ENCODE measurements around the gene RTN1.

Gene RTN1

GRCh38 chr14:59826150-59826549 lies 44.4 kb downstream of the RTN1 start:
- TF ChIP-seq CTCF (IDR thresholded peaks at IDR 0.05; ENCODE audit: borderline replicate concordance, insufficient read depth, low read depth, low read length) = no peak
- no peak overlapping the region for H3K4me3 ChIP-seq (ENCODE audit: low read depth, low read length)

DNA sequence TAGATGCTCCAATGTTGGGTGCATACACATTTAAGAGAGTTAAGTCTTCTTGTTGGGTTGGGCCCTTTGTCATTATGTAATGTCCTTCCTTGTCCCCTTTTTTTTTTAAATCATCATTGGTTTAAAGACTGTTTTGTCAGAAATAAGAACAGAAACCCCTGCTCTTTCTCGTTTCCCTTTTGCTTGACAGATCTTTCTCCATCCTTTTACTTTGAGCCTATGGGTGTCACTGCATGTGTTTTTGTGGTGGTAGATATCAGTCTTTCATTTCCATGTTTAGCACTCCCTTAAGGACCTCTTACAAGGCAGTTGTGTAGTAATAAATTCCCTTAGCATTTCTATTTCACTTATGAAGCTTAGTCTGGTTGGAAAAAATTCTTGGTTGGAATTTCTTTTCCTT lies 47.4 kb downstream of the RTN1 start:
- TF ChIP-seq CTCF (IDR thresholded peaks at IDR 0.05; ENCODE audit: borderline replicate concordance, insufficient read depth, low read depth, low read length) = no peak
- no peak overlapping the region for H3K4me3 ChIP-seq (ENCODE audit: low read depth, low read length)

DNA sequence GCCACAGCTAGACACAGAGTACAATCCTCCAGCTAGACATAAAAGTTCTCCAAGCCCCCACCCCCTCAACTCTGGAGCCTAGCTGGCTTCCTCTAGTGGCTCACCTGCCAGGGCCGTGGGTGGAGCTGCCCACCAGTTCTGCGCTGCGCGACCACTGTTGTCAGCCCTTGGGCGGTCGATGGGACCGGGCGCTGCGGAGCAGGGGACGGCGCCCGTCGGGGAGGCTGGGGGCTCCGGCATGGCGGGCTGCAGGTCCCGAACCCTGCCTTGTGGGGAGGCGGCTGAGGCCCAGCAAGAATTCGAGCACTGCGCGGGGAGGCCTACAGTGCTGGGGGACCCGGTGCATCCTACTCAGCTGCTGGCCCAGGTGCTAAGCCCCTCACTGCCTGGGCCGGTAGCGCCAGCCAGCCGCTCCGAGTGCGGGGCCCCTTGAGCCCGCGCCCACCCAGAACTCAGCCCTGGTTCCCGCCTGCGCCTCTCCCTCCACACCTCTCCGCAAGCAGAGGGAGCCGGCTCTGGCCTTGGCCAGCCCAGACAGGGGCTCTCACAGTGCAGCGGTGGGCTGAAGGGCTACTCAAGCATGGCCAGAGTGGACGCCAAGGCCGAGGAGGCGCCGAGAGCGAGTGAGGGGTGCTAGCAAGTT lies 51.0 kb downstream of the RTN1 start:
- H3K4me3 ChIP-seq (ENCODE audit: low read depth, low read length) = no peak overlapping the region
- no peak for TF ChIP-seq CTCF (IDR thresholded peaks at IDR 0.05; ENCODE audit: borderline replicate concordance, insufficient read depth, low read depth, low read length)

- no peak overlapping the region for H3K4me3 ChIP-seq (ENCODE audit: low read depth, low read length)
- no peak for TF ChIP-seq CTCF (IDR thresholded peaks at IDR 0.05; ENCODE audit: borderline replicate concordance, insufficient read depth, low read depth, low read length)
Measured at GRCh38 chr14:59816941-59817340, 53.6 kb downstream of the RTN1 start.

GRCh38 chr14:59814988-59815387 lies 55.6 kb downstream of the RTN1 start:
- H3K4me3 ChIP-seq (ENCODE audit: low read depth, low read length) = no peak overlapping the region
- no peak for TF ChIP-seq CTCF (IDR thresholded peaks at IDR 0.05; ENCODE audit: borderline replicate concordance, insufficient read depth, low read depth, low read length)

- no peak for TF ChIP-seq CTCF (IDR thresholded peaks at IDR 0.05; ENCODE audit: borderline replicate concordance, insufficient read depth, low read depth, low read length)
- no peak overlapping the region for H3K4me3 ChIP-seq (ENCODE audit: low read depth, low read length)
Measured at GRCh38 chr14:59811815-59812214, 58.8 kb downstream of the RTN1 start.

GRCh38 chr14:59811073-59811472 lies 59.5 kb downstream of the RTN1 start:
- TF ChIP-seq CTCF (IDR thresholded peaks at IDR 0.05; ENCODE audit: borderline replicate concordance, insufficient read depth, low read depth, low read length) = no peak
- H3K4me3 ChIP-seq (ENCODE audit: low read depth, low read length) = no peak overlapping the region
